GM10266 (cell line): ENCODE measurements around the gene MEIOSIN.

Source experiments
- DNase-seq: peaks from one replicate; pipeline ENCODE4 v3.0.0; 2012; ENCODE audit errors: extremely low spot score
- TF ChIP-seq, protein P1 (sequence below): IDR thresholded peaks from 2 replicates; pipeline ENCODE4 v1.5.1; 2012; ENCODE audit warnings: mild to moderate bottlenecking, low read depth; ENCODE audit not compliant: control insufficient read depth, insufficient read depth; ENCODE audit errors: missing control alignments

MEIOSIN gene

DNA sequence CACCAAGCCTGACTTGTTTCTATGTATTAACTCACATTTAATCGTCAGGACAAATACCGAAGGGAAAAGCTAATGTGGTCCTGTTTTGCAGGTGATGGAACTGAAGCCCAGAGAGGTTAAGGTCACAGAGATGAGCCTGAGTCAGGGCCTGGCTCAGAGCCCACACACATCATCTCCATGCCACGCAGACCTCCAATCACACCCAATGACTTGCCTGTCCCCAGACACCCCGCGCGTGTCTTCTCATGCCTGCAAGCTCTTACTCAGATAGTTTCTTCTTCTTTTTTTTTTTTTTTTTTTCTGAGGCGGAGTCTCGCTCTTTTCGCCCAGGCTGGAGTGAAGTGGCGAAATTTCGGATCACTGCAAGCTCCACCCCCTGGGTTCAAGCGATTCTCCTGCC is 19.4 kb downstream of the MEIOSIN start:
- TF ChIP-seq, protein P1, sequence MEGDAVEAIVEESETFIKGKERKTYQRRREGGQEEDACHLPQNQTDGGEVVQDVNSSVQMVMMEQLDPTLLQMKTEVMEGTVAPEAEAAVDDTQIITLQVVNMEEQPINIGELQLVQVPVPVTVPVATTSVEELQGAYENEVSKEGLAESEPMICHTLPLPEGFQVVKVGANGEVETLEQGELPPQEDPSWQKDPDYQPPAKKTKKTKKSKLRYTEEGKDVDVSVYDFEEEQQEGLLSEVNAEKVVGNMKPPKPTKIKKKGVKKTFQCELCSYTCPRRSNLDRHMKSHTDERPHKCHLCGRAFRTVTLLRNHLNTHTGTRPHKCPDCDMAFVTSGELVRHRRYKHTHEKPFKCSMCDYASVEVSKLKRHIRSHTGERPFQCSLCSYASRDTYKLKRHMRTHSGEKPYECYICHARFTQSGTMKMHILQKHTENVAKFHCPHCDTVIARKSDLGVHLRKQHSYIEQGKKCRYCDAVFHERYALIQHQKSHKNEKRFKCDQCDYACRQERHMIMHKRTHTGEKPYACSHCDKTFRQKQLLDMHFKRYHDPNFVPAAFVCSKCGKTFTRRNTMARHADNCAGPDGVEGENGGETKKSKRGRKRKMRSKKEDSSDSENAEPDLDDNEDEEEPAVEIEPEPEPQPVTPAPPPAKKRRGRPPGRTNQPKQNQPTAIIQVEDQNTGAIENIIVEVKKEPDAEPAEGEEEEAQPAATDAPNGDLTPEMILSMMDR = no peak
- no peak for DNase-seq

DNA sequence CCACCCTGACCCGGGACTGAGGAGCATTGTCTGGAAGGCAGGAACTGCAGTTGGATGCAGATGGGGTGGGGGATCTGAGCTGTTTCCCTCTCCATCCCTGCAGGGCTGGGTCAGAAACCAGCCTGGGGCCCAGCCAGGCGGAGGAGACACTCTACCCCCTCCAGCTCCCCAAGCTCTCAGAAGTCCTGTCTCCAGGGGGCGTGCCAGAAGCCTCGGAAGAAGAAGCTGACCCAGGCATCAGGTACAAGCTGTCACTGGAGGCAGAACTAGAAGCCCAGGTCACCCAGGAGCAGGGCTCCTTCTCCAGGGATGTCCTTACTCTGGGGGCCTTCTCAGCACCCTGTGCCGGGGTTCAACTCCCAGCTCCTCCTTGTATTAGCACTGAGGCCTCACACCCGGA is 20.3 kb downstream of the MEIOSIN start:
- TF ChIP-seq, protein P1 = peak; percentile 18
- DNase-seq = no peak

GRCh38 chr19:45754323-45754722 is 21.1 kb downstream of the MEIOSIN start:
- TF ChIP-seq, protein P1 = no peak
- no peak for DNase-seq

DNA sequence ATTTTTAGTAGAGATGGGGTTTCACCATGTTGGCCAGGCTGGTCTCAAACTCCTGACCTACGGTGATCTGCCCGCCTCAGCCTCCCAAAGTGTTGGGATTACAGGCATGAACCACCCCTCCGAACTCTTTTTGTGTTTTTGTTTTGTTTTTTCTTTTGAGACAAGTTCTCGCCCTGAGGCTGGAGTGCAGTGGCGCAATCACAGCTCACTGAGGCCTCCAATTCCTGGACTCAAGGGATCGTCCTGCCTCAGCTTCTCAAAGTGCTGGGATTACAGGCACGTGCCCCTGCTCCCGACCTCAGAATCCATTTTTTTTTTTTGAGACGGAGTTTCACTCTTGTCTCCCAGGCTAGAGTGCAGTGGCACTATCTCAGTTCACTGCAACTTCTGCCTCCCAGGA is 24.5 kb downstream of the MEIOSIN start:
- DNase-seq = no peak
- TF ChIP-seq, protein P1 = no peak

- TF ChIP-seq, protein P1 = no peak
Observed at GRCh38 chr19:45758921-45759320, 25.7 kb downstream of the MEIOSIN start.

GRCh38 chr19:45761714-45762113 is 28.5 kb downstream of the MEIOSIN start:
- DNase-seq = no peak
- TF ChIP-seq, protein P1 = no peak

More at GRCh38 chr19:45758921-45759320, 25.7 kb downstream of the MEIOSIN start:
- DNase-seq = no peak

GRCh38 chr19:45762870-45763631 is 29.8 kb downstream of the MEIOSIN start:
- TF ChIP-seq, protein P1 = no peak
- DNase-seq = no peak
